ENCODE measurements around the gene PDE2A.

Gene PDE2A

DNA sequence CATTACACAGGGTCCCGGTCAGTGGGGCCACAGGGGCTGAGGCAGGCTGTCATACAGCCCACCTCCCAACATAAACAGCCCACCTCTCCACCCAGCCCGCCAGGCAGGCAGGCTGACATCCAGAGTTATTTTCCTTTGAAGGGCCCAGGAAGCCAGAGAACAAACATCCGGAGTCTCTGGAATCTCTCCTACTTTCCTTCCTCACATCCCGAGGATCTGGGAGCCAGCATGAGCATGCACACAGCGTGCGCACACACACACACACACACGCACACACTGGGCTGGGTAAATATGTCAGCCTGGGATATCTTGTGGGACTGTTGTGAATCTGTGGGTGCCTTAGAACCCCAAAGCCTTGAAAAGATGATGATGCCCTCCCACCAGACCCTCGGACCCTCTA is 55.4 kb downstream of the PDE2A start:
- no peak for DNase-seq (ENCODE audit: extremely low read depth in 1 of 2, low read depth in 1 of 2)

- no peak for DNase-seq (ENCODE audit: extremely low read depth in 1 of 2, low read depth in 1 of 2)
Measured at GRCh38 chr11:72617080-72617762, 57.0 kb downstream of the PDE2A start.

GRCh38 chr11:72616655-72617054 is 57.6 kb downstream of the PDE2A start:
- DNase-seq (ENCODE audit: extremely low read depth in 1 of 2, low read depth in 1 of 2): no peak

GRCh38 chr11:72615329-72615728 is 58.9 kb downstream of the PDE2A start:
- no peak for DNase-seq (ENCODE audit: extremely low read depth in 1 of 2, low read depth in 1 of 2)

DNA sequence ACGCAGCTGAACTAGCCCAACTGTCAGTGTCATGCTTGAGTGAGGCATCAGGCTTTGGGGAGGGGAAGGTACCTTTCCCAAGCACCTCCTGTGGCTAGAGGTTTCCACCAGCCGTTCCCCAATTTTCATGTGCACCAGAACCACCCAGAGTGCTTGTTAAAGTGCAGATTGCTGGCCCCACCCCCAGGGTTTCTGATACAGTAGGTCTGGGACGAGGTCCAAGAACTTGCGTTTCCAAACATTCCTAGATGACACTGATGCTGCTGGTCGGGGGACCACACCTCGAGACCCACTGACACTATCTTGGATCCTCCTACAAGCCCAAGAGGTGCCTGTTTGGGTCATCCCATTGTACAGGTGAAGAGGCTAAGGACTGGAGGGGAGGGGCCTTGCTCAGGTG is 59.8 kb downstream of the PDE2A start:
- DNase-seq (ENCODE audit: extremely low read depth in 1 of 2, low read depth in 1 of 2): no peak

GRCh38 chr11:72613977-72614376 is 60.2 kb downstream of the PDE2A start:
- no peak for DNase-seq (ENCODE audit: extremely low read depth in 1 of 2, low read depth in 1 of 2)

- no peak for DNase-seq (ENCODE audit: extremely low read depth in 1 of 2, low read depth in 1 of 2)
Measured at GRCh38 chr11:72613450-72613849, 60.8 kb downstream of the PDE2A start.

GRCh38 chr11:72609476-72609875 is 64.7 kb downstream of the PDE2A start:
- no peak for DNase-seq (ENCODE audit: extremely low read depth in 1 of 2, low read depth in 1 of 2)

DNA sequence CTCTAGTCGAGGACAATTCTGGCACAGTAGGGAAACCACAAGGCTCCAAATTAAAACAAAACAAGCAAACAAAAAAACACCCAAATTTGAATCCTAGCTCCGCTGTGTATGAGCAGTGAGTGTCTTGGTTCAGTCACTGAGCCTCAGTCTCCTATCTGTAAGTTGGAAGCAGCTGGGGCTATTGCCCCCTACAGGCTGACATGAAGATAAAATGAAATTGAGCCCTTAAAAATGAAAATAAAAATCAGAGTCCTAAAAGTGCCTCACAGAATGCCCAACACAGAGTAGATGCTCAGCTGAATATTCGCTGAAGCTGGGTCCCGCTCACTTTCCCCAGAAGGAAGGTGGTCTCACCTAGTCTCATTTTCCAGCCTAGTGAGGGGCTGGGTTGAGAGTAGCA is 65.2 kb downstream of the PDE2A start:
- DNase-seq (ENCODE audit: extremely low read depth in 1 of 2, low read depth in 1 of 2): no peak

DNA sequence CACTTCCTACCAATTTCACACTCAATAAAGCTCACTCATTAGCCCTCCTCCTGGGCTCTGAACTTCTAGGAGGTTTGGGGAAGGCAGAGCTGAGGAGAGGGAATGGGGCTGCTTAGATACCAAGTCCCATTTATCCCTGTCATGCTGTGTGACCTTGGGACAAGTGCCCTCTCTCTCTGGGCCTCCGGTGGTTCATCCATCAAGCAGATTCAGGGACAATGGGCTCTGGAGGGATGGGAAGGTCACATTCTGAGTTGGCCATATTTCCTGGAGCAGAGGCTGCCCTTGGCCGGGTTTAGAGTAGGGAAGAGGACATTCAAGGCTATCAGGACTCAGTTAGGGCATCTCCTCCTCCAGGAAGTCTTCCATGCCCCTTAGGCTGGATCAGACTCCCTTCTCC is 66.7 kb downstream of the PDE2A start:
- no peak for DNase-seq (ENCODE audit: extremely low read depth in 1 of 2, low read depth in 1 of 2)

DNA sequence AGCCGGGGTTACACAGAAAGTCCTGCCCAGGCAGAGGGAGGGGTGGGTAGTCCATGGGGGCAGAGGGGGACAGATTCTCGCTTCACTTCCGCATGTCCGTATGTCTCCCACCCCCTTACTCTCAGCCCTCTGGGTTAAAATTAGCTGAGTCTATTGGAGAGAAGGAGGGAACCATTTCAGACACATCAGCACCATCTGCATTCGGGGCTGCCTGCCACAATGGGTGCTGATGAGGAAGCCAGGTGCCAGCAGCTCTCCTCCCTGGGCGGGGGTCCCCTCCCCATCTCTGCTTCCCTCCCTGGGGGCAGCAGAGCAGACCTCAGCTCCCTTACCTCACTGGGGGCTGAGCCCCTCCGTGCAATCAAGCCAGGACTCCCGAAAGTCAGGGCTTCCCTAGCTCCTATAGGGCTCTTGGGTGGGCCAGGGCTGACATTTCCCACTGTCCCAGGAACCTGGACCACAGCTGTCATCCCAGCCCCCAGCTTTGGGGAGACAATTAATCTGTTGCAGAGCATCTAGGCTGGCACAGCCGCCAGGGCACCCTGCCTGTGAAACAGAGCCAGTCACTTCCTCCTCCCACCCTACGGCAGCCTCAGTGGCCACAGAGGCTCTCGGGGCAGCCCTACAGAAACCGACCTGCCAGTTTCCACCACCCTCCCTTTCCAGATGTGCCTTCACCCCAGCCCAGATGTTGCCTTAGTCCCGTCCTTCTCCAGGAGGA is 67.3 kb downstream of the PDE2A start:
- no peak for DNase-seq (ENCODE audit: extremely low read depth in 1 of 2, low read depth in 1 of 2)

DNA sequence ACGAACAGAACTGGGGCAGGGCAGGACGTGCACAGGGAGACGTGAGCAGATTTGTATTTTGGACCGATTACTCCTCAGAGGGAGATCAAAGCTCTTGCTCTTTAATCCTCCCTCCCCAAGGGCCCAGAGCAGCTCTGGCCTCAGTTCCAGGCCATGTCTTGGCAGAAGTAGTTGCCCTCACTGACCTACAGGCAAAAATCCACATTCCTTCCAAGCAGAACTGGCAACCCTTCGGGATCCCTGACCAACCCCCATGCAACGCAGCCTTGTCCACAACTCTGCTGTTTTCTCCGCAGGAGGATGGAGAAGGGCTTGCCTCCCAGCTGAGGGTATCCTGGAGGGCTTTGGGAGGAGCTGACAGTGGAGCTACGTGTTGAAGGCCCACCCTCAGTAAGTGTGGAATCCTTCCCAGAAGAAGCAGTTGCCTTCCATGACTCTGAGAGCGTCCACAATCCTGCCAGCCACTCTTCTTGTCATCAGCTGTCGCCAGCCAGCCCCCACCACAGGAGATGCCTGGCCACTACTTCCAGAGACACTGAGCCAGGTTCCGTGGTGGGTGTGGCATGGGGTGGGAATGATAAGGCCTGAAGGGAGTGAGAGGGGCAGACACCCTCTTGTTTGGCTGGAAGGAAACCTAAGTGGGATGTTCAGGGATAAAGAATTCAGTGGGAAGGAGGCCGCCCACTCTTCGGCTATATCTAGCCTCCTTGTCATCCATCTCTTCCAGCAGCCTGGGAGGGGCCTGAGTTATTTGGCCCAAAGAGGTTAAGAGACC is 68.1 kb downstream of the PDE2A start:
- no peak for DNase-seq (ENCODE audit: extremely low read depth in 1 of 2, low read depth in 1 of 2)

DNA sequence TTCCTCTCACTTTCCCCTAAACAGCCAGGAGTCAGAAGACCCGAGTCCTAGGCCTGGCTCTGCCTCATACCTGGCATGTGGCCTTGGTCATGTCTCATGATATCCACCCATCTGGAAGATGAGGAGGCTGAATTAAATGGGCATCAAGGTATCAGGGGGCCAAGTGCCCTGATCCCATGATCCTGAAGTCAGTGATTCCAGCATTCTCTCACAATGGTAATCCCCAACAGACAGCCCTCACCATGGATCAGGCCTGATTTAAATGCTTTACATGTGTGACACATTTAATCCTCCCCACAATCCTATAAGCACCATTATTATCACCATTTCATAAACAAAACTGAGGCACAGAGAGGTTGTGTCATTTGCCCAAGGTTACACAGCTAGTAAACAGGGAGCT is 70.0 kb downstream of the PDE2A start:
- DNase-seq (ENCODE audit: extremely low read depth in 1 of 2, low read depth in 1 of 2): no peak

DNA sequence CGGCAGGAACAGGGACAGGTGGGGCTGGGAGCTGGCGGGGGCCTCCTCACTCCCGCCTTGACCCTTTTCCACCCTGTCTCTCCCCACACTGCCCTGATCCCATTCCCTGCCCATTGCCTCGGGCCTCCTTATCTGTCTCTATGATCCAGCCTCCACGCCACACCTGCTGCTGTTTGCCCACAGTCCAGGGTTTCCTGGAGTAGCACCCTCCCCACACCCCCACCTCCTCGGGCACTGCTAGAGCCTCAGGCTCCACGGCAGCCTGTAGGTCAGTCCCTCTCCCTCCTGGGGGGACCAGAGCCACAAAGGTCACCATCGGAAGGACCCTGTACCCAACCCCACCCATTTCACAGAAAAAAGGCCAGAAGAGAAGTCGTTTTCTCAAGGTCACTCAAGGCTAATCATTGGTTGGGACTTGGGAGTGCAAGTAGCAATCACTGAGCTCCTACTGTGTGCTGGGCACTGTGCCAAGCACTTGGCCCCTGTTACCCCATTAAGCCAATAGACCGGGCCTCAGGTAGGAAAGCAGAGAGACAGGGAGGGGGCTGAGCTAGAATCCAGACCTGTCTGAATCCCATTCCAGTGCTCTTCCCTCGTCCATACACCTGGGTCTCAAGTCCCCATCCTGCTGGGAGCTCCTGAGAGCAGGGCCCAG is 71.8 kb downstream of the PDE2A start:
- no peak for DNase-seq (ENCODE audit: extremely low read depth in 1 of 2, low read depth in 1 of 2)

DNA sequence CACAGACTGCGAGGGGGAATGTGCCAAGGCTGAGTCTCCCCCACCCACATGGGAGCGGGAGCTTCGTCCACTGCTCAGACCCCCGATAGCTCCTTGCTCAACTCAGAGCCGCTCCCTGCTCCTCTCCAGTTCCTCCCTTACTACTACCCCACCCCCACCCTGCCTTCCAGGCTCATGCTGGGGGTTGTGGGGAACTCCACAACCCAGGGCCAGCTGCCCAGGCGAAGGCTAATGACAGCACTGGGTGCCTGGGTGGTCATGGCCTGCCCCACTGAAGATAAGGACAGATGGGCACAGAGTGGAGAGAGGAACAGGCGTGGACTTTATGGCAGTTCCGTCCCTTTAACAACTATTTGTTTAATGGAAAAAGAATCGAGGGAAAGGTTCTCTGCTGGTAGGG is 73.7 kb downstream of the PDE2A start:
- DNase-seq (ENCODE audit: extremely low read depth in 1 of 2, low read depth in 1 of 2): no peak

- DNase-seq (ENCODE audit: extremely low read depth in 1 of 2, low read depth in 1 of 2): no peak
Measured at GRCh38 chr11:72599325-72600117, 74.7 kb downstream of the PDE2A start.

GRCh38 chr11:72598906-72599305 is 75.3 kb downstream of the PDE2A start:
- no peak for DNase-seq (ENCODE audit: extremely low read depth in 1 of 2, low read depth in 1 of 2)

DNA sequence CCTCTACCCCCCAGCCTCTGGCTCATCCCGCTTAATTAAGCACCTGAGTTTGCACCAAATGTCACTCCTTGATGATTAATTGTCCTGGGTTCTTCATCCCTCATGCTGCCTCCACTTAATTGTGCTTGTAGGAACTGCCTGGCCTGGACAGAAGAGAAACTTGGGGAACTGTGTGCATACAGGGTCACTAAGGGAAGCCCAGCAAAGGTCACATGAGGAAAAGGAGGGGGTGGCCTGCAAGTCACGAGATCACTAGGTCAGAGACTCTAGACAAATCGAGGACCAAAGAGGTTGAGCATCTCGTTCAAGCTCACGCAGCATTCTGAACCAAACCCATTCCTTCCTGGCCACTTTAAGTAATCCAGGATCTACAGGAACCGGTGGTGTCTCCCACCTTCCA is 75.8 kb downstream of the PDE2A start:
- no peak for DNase-seq (ENCODE audit: extremely low read depth in 1 of 2, low read depth in 1 of 2)

DNA sequence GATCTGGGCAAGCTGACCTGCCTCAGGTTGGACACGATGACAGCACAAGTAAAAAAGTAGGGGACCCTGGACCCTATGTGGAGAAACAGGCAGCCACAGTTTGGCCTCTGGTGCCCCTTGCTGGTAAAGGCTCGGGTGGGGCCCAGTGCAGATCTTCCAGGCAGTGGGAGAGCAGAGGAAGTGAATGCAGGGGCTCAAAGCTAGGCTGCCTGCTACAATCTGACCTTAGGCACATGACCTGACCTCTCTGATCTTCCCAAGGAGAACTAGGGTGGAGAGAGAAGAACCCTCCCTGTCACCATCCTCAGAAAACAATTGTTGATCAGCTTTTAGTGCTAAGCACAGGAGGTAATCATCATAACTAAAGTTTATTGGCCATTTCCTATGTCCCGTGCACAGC is 76.5 kb downstream of the PDE2A start:
- DNase-seq (ENCODE audit: extremely low read depth in 1 of 2, low read depth in 1 of 2): no peak

DNA sequence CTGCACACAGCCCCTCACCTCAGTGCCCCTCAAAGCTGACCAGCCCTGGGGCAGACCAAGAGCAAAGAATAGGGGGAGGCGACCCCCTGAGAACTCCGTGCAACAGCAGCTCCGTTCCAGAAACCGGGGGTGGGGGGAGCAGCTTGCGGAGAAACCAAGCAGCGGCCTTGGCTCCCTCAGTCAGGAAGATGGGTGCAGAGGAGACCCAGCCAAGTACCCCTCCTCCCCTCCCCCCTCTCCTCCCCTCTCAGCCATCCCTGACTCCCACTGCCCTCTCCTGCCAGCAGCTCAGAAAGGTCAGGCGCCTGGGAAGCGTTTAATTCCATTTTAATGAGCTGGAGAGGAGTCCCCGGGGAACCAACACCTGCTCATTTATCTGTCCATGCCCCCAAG is 78.9 kb downstream of the PDE2A start:
- no peak for DNase-seq (ENCODE audit: extremely low read depth in 1 of 2, low read depth in 1 of 2)

All from stimulated activated CD8-positive, alpha-beta memory T cell treated with anti-CD3 and anti-CD28 coated beads, Interleukin-7, amount 100 ng/mL, for 48 hours (primary cell).